Breast epithelium (tissue), 3 donors: ENCODE results near the gene B4GALT6.

Experiments
- POLR2A ChIP-seq: fragments of 450-650 bp; IDR thresholded peaks from one replicate; pipeline ENCODE4 v1.6.1; 2016; ENCODE audit warnings: antibody characterized with exemption, mild to moderate bottlenecking, moderate library complexity
- POLR2AphosphoS5 ChIP-seq, 3 donors: sonication (generic); formaldehyde crosslinking; IDR thresholded peaks; one replicate each; pipeline ENCODE4 v1.6.1; 2017; ENCODE audit warnings: antibody characterized with exemption in 3 of 3
- TF ChIP-seq, protein P1 (sequence below), 3 donors: fragments of 450-650 bp; IDR thresholded peaks; one replicate each; pipeline ENCODE4 v1.5.1; 2016 to 2017; ENCODE audit warnings: antibody characterized with exemption in 3 of 3, mild to moderate bottlenecking in 3 of 3, moderate library complexity in 3 of 3

GRCh38 chr18:31596081-31596872 lies 88.1 kb downstream of the B4GALT6 start:
- TF ChIP-seq, protein P1, sequence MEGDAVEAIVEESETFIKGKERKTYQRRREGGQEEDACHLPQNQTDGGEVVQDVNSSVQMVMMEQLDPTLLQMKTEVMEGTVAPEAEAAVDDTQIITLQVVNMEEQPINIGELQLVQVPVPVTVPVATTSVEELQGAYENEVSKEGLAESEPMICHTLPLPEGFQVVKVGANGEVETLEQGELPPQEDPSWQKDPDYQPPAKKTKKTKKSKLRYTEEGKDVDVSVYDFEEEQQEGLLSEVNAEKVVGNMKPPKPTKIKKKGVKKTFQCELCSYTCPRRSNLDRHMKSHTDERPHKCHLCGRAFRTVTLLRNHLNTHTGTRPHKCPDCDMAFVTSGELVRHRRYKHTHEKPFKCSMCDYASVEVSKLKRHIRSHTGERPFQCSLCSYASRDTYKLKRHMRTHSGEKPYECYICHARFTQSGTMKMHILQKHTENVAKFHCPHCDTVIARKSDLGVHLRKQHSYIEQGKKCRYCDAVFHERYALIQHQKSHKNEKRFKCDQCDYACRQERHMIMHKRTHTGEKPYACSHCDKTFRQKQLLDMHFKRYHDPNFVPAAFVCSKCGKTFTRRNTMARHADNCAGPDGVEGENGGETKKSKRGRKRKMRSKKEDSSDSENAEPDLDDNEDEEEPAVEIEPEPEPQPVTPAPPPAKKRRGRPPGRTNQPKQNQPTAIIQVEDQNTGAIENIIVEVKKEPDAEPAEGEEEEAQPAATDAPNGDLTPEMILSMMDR (IDR thresholded peaks at IDR 0.05), result no peak
- TF ChIP-seq POLR2AphosphoS5 (IDR thresholded peaks at IDR 0.05) (no peak), POLR2A (no peak)
